Liver (tissue), 9 donors: Measurements from ENCODE around the gene RAMP2. TPM values are rescaled to one million over a fixed set of nuclear protein-coding genes. Genes with fewer than 3 reads are reported as not detected.

Source experiments
- DNase-seq: peaks from one replicate; pipeline ENCODE4 v3.0.0-alpha.2; 2017; ENCODE audit warnings: low spot score
- H3K27ac ChIP-seq, 2 donors: one replicate each; pipeline ENCODE4 v1.7.0; 2013; ENCODE audit warnings: inconsistent platforms in 2 of 2, low read length in 2 of 2, control low read depth in 1 of 2, low read depth in 1 of 2, mild to moderate bottlenecking in 1 of 2
- H3K27me3 ChIP-seq, 4 donors: one replicate each; pipeline versions ENCODE4 v1.6.1 to v1.7.0; 2013; ENCODE audit warnings: low read length in 3 of 4, inconsistent platforms in 1 of 4, mild to moderate bottlenecking in 1 of 4, moderate library complexity in 1 of 4; ENCODE audit not compliant: control insufficient read depth in 4 of 4, insufficient read depth in 4 of 4
- H3K36me3 ChIP-seq, 4 donors: one replicate each; pipeline versions ENCODE4 v1.6.1 to v1.7.0; 2013; ENCODE audit warnings: low read length in 3 of 4, mild to moderate bottlenecking in 3 of 4, low read depth in 1 of 4, moderate library complexity in 1 of 4; ENCODE audit not compliant: control insufficient read depth in 4 of 4, insufficient read depth in 3 of 4
- H3K4me1 ChIP-seq, 4 donors: one replicate each; pipeline versions ENCODE4 v1.6.1 to v1.7.0; 2013; ENCODE audit warnings: low read length in 3 of 4, mild to moderate bottlenecking in 3 of 4, moderate library complexity in 1 of 4; ENCODE audit not compliant: control insufficient read depth in 4 of 4, insufficient read depth in 4 of 4
- H3K4me3 ChIP-seq, 3 donors: one replicate each; pipeline versions ENCODE4 v1.6.1 to v1.7.0; 2013; ENCODE audit warnings: low read length in 3 of 3, control low read depth in 1 of 3, low read depth in 1 of 3, mild to moderate bottlenecking in 1 of 3
- H3K9ac ChIP-seq, 2 donors: one replicate each; pipeline ENCODE4 v1.7.0; 2013; ENCODE audit warnings: low read length in 2 of 2, mild to moderate bottlenecking in 2 of 2, moderate library complexity in 2 of 2, control low read depth in 1 of 2, low read depth in 1 of 2
- H3K9me3 ChIP-seq, 4 donors: one replicate each; pipeline versions ENCODE4 v1.6.1 to v1.7.0; 2013; ENCODE audit warnings: low read length in 3 of 4; ENCODE audit not compliant: control insufficient read depth in 4 of 4
- EGR1 ChIP-seq, 2 donors: IDR thresholded peaks; 2 replicates each; pipeline ENCODE4 v1.6.1; 2016 to 2018; ENCODE audit warnings: antibody characterized with exemption in 2 of 2, low read depth in 2 of 2
- FOXA1 ChIP-seq: IDR thresholded peaks from 2 replicates; pipeline ENCODE4 v1.6.1; 2016; ENCODE audit warnings: antibody characterized with exemption
- FOXA2 ChIP-seq: IDR thresholded peaks from 2 replicates; pipeline ENCODE4 v1.6.1; 2016; ENCODE audit warnings: antibody characterized with exemption
- GABPA ChIP-seq, 2 donors: IDR thresholded peaks in 1 of 2; conservative IDR thresholded peaks in 1 of 2; 2 replicates each; pipeline ENCODE4 v1.6.1; 2016; ENCODE audit warnings: antibody characterized with exemption in 2 of 2, mild to moderate bottlenecking in 1 of 2, moderate library complexity in 1 of 2
- HNF4A ChIP-seq, 2 donors: conservative IDR thresholded peaks; 2 replicates each; pipeline ENCODE4 v1.6.1; 2016; ENCODE audit warnings: antibody characterized with exemption in 2 of 2, mild to moderate bottlenecking in 2 of 2
- HNF4G ChIP-seq: IDR thresholded peaks from 2 replicates; pipeline ENCODE4 v1.6.1; 2016; ENCODE audit warnings: antibody characterized with exemption
- JUND ChIP-seq, 2 donors: IDR thresholded peaks; 2 replicates each; pipeline ENCODE4 v1.6.1; 2016; ENCODE audit warnings: antibody characterized with exemption in 2 of 2
- NR2F2 ChIP-seq: IDR thresholded peaks from 2 replicates; pipeline ENCODE4 v1.6.1; 2016; ENCODE audit warnings: antibody characterized with exemption
- RAD21 ChIP-seq, 2 donors: IDR thresholded peaks; 2 replicates each; pipeline ENCODE4 v1.6.1; 2016; ENCODE audit warnings: antibody characterized with exemption in 2 of 2, mild to moderate bottlenecking in 2 of 2
- RXRA ChIP-seq, 2 donors: IDR thresholded peaks; 2 replicates each; pipeline ENCODE4 v1.6.1; 2017 to 2018; ENCODE audit warnings: antibody characterized with exemption in 2 of 2, mild to moderate bottlenecking in 1 of 2
- SP1 ChIP-seq: IDR thresholded peaks from 2 replicates; pipeline ENCODE4 v1.6.1; 2018; ENCODE audit warnings: antibody characterized with exemption, mild to moderate bottlenecking
- TAF1 ChIP-seq: conservative IDR thresholded peaks from 2 replicates; pipeline ENCODE4 v1.6.1; 2016; ENCODE audit warnings: antibody characterized with exemption, mild to moderate bottlenecking
- YY1 ChIP-seq: IDR thresholded peaks from 2 replicates; pipeline ENCODE4 v1.6.1; 2016; ENCODE audit warnings: antibody characterized with exemption, mild to moderate bottlenecking
- ZBTB33 ChIP-seq: IDR thresholded peaks from 2 replicates; pipeline ENCODE4 v1.6.1; 2016; ENCODE audit warnings: antibody characterized with exemption
- WGBS: extraction: QIAGEN DNeasy Blood & Tissue Kit; methylation state at CpG from one replicate; pipeline ENCODE4 v1.1.7; 2013; 5-methylcytosine and 5-hydroxymethylcytosine counted together
- polyA plus RNA-seq, 2 donors: library from polyadenylated mRNA; stranded (reverse) in 1 of 2; unstranded in 1 of 2; fragments of 200-250 nt in 1 of 2; fragments of >200 nt in 1 of 2; fragmentation: Nextera tagmentation in 1 of 2; extraction: Ambion mirVana in 1 of 2; gene quantifications; one replicate each; pipeline versions ENCODE4 v1.2.1 to v1.2.3, GENCODE V29; 2013 to 2015
- total RNA-seq, 2 donors: library from RNA; depleted of rRNA; stranded (reverse); fragments of >200 nt; gene quantifications; one replicate each; pipeline ENCODE4 v1.2.3, GENCODE V29; 2014
- TF ChIP-seq, protein P1 (sequence below): IDR thresholded peaks from 2 replicates; pipeline ENCODE4 v1.6.1; 2016; ENCODE audit warnings: antibody characterized with exemption
- TF ChIP-seq, protein P2 (sequence below): fragments of 150-350 bp; IDR thresholded peaks from 2 replicates; pipeline ENCODE4 v1.5.1; 2017; ENCODE audit warnings: improper control_type of control experiment, low read depth, low read length; ENCODE audit not compliant: missing input control
- donor health status: healthy.
- donor health status: healthy.
- donor health status: healthy.
- donor health status: healthy.
- donor health status: healthy.

RAMP2 gene
- total and polyA plus RNA-seq, 4 donors: 0.92 to 17.2 (median 5.1) TPM

DNA sequence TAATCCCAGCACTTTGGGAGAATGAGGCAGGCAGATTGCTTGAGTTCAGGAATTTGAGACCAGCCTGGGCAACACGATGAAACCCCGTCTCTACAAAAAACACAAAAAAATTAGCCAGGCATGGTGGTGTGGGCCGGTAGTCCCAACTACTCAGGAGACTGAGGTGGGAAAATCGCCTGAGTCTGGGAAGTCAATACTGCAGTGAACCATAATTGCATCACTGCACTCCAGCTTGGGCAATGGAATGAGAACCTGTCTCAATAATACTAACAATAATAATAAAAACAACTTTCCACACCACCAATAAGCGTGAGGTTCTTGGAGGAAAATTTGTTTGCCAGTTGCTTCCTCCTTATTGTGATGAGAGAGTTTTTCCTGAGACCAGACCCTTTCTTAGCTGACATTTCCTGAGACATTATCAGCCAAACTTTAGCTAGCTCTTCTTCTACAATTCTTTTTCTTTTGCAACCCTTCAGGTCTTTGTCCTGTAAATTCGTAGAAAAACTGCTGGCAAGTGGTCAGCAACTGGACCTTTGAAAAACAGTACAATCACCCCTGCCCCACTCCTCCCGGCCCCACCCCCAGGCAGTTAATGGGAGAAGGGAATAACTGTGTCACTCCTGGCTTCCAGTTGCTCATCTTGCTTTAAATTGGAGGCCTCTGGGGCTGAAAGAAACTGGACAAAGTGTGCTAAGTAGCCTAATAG is 12.7 kb upstream of the RAMP2 start:
- Histone ChIP-seq H3K4me1 (peaks cover 11 to 37% (median 32%) of the 10 kb centered on the region in 4 donors), H3K36me3 (no peaks in the 10 kb centered on the region), H3K9ac (no peak overlapping the region), H3K27ac (no peak overlapping the region), H3K27me3 (no peaks in the 10 kb centered on the region), H3K4me3 (no peak overlapping the region), H3K9me3 (no peaks in the 10 kb centered on the region)
- 46% methylated on average over 7 of the region's 7 CpGs for WGBS
- no peak for DNase-seq
- TF ChIP-seq, protein P1, sequence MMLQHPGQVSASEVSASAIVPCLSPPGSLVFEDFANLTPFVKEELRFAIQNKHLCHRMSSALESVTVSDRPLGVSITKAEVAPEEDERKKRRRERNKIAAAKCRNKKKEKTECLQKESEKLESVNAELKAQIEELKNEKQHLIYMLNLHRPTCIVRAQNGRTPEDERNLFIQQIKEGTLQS: peak; percentile 54
- TF ChIP-seq RXRA (IDR thresholded peaks at IDR 0.05): peak in 1 of 2 donors; percentile 21
- no peak for TF ChIP-seq YY1
- TF ChIP-seq SP1: peak; percentile 26

DNA sequence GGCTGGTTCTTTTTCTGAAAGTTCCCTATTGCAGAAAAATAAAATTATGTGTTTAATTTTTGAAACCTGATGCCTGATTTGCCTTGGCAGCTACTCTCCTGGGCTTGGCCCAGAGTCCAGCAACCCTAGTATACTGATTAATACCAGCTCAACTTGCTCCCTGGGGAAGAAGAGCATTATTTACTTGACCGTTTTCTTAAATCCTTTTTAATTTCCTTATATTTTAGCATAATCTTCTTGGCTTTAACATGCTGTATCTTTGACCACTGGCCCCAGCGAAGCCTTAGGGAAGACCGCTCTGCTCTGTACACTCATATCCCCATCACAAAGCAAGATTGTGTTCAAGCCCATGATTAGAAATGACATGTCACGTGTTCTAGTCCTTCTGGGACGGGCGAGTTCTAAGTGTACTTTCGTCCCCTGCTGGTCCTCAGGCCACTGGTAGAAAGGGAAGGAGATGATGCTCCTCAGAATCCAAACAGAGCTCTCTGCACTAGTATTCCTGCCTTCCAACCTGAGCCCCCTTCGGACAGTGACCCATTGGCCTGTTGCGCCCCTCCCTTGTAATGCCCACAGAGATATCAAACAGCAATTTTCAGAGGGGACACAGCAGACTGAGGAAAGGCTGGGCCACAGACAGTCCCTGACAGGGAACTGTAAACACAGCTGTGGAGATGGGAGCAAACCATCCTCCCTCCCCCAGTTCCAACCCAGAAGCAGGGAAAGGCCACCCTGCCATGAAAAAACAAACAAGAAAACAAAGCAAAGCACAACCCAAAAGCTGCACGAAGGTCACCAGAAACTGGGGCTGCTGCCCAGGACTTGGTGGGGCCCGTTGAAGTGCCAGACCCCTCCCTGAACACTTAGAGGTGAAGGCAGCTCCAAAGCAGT is 11.9 kb upstream of the RAMP2 start:
- no peaks in the 10 kb centered on the region for H3K36me3 ChIP-seq
- no peak for DNase-seq
- H3K4me3 ChIP-seq: no peak overlapping the region
- H3K4me1 ChIP-seq: peaks cover 11 to 33% (median 25%) of the 10 kb centered on the region in 4 donors
- WGBS: 53% methylated on average over 11 of the region's 11 CpGs
- no peaks in the 10 kb centered on the region for H3K27me3 ChIP-seq
- H3K27ac ChIP-seq: peak overlapping the region in 1 of 2 donors; percentile 28
- H3K9me3 ChIP-seq: no peaks in the 10 kb centered on the region
- TF ChIP-seq SP1: peak; percentile 34
- peak in 1 of 2 donors; percentile 7 for TF ChIP-seq RXRA (IDR thresholded peaks at IDR 0.05)
- TF ChIP-seq FOXA2: no peak
- no peak overlapping the region for H3K9ac ChIP-seq

DNA sequence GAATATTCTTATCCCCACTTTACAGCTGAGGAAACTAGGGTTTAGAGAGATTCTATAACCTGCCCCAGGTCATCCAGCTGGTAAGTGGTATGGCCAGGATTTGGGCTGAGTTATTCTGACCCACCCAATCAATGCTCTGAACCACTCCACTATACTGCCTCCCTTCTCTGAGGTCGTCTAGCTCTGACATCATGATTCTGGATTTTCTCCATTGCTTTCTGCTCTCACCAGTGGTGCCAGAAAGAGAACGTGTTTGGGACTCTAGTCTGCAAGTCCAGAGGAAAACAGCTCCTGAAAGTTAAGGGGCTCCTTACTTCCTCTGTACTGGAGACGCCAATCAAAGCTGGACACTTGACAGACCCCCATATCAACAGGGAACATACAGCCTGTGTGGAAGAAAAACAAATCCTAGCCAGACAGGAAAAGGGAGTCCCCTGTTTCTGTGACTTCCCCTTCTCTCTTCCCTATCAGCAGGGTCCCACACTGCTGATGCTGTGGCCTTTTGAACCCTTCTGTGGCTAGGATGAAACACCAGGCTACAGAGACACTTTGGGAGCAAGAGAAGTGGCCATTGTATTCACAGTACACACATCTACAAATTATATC is 10.2 kb upstream of the RAMP2 start:
- Histone ChIP-seq H3K9ac (no peak overlapping the region), H3K27me3 (no peaks in the 10 kb centered on the region), H3K36me3 (no peaks in the 10 kb centered on the region), H3K27ac (no peak overlapping the region), H3K9me3 (no peaks in the 10 kb centered on the region), H3K4me1 (peaks cover 9 to 26% (median 20%) of the 10 kb centered on the region in 4 donors), H3K4me3 (no peak overlapping the region)
- no peak for DNase-seq
- TF ChIP-seq SP1: peak; percentile 32
- peak in 1 of 2 donors; percentile 14 for TF ChIP-seq EGR1 (IDR thresholded peaks at IDR 0.05; ENCODE audit: low read depth in 2 of 2)
- peak in 1 of 2 donors; percentile 21 for TF ChIP-seq RXRA (IDR thresholded peaks at IDR 0.05)
- no peak for TF ChIP-seq HNF4A (conservative IDR thresholded peaks at IDR 0.05)
- TF ChIP-seq NR2F2: peak; percentile 94
- 57% methylated on average over 3 of the region's 3 CpGs for WGBS

DNA sequence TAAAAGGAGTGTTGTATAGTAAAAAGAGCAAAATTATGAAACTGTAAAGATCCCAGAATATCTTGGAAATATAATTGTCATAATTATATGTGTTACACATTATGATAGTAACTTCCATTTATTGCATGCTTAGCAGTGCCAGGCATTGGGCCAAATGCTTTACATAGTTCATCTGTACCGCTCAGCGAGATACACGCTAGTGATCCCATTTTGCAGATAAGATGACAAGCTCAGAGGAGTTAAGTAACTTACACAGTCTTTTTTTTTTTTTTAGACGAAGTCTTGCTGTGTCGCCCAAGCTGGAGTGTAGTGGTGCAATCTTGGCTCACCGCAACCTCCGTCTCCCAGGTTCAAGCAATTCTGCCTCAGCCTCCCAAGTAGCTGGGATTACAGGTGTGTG is 9.4 kb upstream of the RAMP2 start:
- Histone ChIP-seq H3K4me1 (peaks cover 9 to 26% (median 20%) of the 10 kb centered on the region in 4 donors), H3K27ac (no peak overlapping the region), H3K9me3 (no peaks in the 10 kb centered on the region), H3K27me3 (no peaks in the 10 kb centered on the region), H3K4me3 (no peak overlapping the region), H3K36me3 (no peaks in the 10 kb centered on the region), H3K9ac (no peak overlapping the region)
- no peak for DNase-seq
- 83% methylated on average over 7 of the region's 7 CpGs for WGBS
- TF ChIP-seq FOXA2 (no peak), JUND (IDR thresholded peaks at IDR 0.05) (no peak), GABPA (IDR thresholded peaks at IDR 0.05 in 1 of 2, conservative IDR thresholded peaks at IDR 0.05 in 1 of 2) (no peak), HNF4G (no peak), FOXA1 (no peak), RXRA (IDR thresholded peaks at IDR 0.05) (no peak), ZBTB33 (no peak), TAF1 (no peak), SP1 (no peak), RAD21 (IDR thresholded peaks at IDR 0.05) (no peak), NR2F2 (no peak), HNF4A (conservative IDR thresholded peaks at IDR 0.05) (no peak)
- TF ChIP-seq, protein P1: no peak
- TF ChIP-seq, protein P2, sequence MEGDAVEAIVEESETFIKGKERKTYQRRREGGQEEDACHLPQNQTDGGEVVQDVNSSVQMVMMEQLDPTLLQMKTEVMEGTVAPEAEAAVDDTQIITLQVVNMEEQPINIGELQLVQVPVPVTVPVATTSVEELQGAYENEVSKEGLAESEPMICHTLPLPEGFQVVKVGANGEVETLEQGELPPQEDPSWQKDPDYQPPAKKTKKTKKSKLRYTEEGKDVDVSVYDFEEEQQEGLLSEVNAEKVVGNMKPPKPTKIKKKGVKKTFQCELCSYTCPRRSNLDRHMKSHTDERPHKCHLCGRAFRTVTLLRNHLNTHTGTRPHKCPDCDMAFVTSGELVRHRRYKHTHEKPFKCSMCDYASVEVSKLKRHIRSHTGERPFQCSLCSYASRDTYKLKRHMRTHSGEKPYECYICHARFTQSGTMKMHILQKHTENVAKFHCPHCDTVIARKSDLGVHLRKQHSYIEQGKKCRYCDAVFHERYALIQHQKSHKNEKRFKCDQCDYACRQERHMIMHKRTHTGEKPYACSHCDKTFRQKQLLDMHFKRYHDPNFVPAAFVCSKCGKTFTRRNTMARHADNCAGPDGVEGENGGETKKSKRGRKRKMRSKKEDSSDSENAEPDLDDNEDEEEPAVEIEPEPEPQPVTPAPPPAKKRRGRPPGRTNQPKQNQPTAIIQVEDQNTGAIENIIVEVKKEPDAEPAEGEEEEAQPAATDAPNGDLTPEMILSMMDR: no peak
